Naive thymus-derived CD4-positive, alpha-beta T cell (primary cell): ENCODE results near the gene RRAD. TPM values are rescaled to one million over a fixed set of nuclear protein-coding genes. Genes with fewer than 3 reads are reported as not detected.

ENCODE experiments used
- ATAC-seq: fragments of 150-1000 bp; cut with Tn5 transposase; 2 replicates; pipeline ENCODE4 v1.10.0; 2021; ENCODE audit warnings: mild to moderate bottlenecking, moderate library complexity
- CTCF ChIA-PET: fragments of 350-600 bp; sonication (Branson Sonifier 250); formaldehyde crosslinking; loops from one replicate; lab custom pipeline; 2021; ENCODE audit warnings: antibody characterized with exemption; lab: Charles Lee
- POLR2A ChIA-PET: fragments of 350-600 bp; sonication (Branson Sonifier 250); formaldehyde crosslinking; loops from one replicate; lab custom pipeline; 2021; ENCODE audit warnings: antibody characterized with exemption, inconsistent platforms; lab: Charles Lee
- DNase-seq, 9 donors: peaks; one replicate each; pipeline versions ENCODE4 v3.0.0 to v3.0.0-alpha.2; 2020 to 2022; ENCODE audit warnings: mixed read lengths in 1 of 9
- H3K27ac ChIP-seq: one replicate; pipeline ENCODE4 v1.7.0; 2013; ENCODE audit warnings: mild to moderate bottlenecking, low read depth, low read length, moderate library complexity
- H3K27me3 ChIP-seq, 2 donors: one replicate each; pipeline ENCODE4 v1.7.0; 2013; ENCODE audit warnings: low read length in 2 of 2, mild to moderate bottlenecking in 2 of 2, moderate library complexity in 2 of 2; ENCODE audit not compliant: control insufficient read depth in 2 of 2, insufficient read depth in 2 of 2
- H3K36me3 ChIP-seq, 3 experiments: 1 replicate in 2 of 3; 2 replicates in 1 of 3; pipeline ENCODE4 v1.7.0; 2013; ENCODE audit warnings: low read length in 3 of 3, mild to moderate bottlenecking in 3 of 3, moderate library complexity in 1 of 3; ENCODE audit not compliant: insufficient read depth in 3 of 3, control insufficient read depth in 2 of 3
- H3K4me1 ChIP-seq, 2 donors: one replicate each; pipeline ENCODE4 v1.7.0; 2013; ENCODE audit warnings: low read length in 2 of 2, mild to moderate bottlenecking in 2 of 2, moderate library complexity in 1 of 2; ENCODE audit not compliant: control insufficient read depth in 2 of 2, insufficient read depth in 2 of 2
- H3K4me3 ChIP-seq: 2 replicates; pipeline ENCODE4 v1.7.0; 2013; ENCODE audit warnings: mild to moderate bottlenecking, low read length
- H3K9me3 ChIP-seq, 3 experiments: 1 replicate in 2 of 3; 2 replicates in 1 of 3; pipeline ENCODE4 v1.7.0; 2013; ENCODE audit warnings: low read length in 3 of 3; ENCODE audit not compliant: control insufficient read depth in 2 of 3
- H3K27ac Mint-ChIP-seq, 9 donors: one replicate each; pipeline ENCODE4 v1.8.0; 2020 to 2022; ENCODE audit warnings: mixed read lengths in 9 of 9, mild to moderate bottlenecking in 8 of 9, moderate library complexity in 5 of 9, inconsistent platforms in 2 of 9
- H3K27me3 Mint-ChIP-seq, 5 donors: one replicate each; pipeline ENCODE4 v1.8.0; 2021 to 2022; ENCODE audit warnings: mixed read lengths in 5 of 5, mild to moderate bottlenecking in 1 of 5
- H3K36me3 Mint-ChIP-seq, 5 donors: one replicate each; pipeline ENCODE4 v1.8.0; 2020 to 2022; ENCODE audit warnings: mixed read lengths in 5 of 5, mild to moderate bottlenecking in 3 of 5, inconsistent platforms in 1 of 5
- H3K4me1 Mint-ChIP-seq, 7 donors: one replicate each; pipeline ENCODE4 v1.8.0; 2020 to 2022; ENCODE audit warnings: mixed read lengths in 7 of 7, mild to moderate bottlenecking in 3 of 7, inconsistent platforms in 1 of 7
- H3K4me3 Mint-ChIP-seq, 10 donors: one replicate each; pipeline ENCODE4 v1.8.0; 2020 to 2022; ENCODE audit warnings: mild to moderate bottlenecking in 10 of 10, mixed read lengths in 10 of 10, moderate library complexity in 6 of 10, inconsistent platforms in 2 of 10
- H3K9me3 Mint-ChIP-seq, 11 donors: one replicate each; pipeline ENCODE4 v1.8.0; 2020 to 2022; ENCODE audit warnings: mixed read lengths in 11 of 11, mild to moderate bottlenecking in 4 of 11, inconsistent platforms in 1 of 11, moderate library complexity in 1 of 11
- intact Hi-C, 2 donors: fragments of 100-400 bp; cut with micrococcal nuclease; formaldehyde crosslinking; loops; one replicate each; pipeline ENCODE4 v1.15.1; 2023
- polyA plus RNA-seq, 2 donors: library from polyadenylated mRNA; unstranded; fragments of 300-500 nt; fragmentation: Illumina TruSeq; gene quantifications; one replicate each; pipeline ENCODE4 v1.2.3, GENCODE V29; 2021
- total RNA-seq, 6 experiments: library from RNA in 5 of 6; stranded (reverse) in 5 of 6; gene quantifications; 1 replicate in 5 of 6; 2 replicates in 1 of 6; pipeline ENCODE4 v1.2.3 and lab custom pipeline; 2021 to 2026

Gene RRAD
- total and polyA plus RNA-seq, 7 experiments from 2014 or later = 0.24 to 1.6 (median 0.88) TPM; not detected in 2

DNA sequence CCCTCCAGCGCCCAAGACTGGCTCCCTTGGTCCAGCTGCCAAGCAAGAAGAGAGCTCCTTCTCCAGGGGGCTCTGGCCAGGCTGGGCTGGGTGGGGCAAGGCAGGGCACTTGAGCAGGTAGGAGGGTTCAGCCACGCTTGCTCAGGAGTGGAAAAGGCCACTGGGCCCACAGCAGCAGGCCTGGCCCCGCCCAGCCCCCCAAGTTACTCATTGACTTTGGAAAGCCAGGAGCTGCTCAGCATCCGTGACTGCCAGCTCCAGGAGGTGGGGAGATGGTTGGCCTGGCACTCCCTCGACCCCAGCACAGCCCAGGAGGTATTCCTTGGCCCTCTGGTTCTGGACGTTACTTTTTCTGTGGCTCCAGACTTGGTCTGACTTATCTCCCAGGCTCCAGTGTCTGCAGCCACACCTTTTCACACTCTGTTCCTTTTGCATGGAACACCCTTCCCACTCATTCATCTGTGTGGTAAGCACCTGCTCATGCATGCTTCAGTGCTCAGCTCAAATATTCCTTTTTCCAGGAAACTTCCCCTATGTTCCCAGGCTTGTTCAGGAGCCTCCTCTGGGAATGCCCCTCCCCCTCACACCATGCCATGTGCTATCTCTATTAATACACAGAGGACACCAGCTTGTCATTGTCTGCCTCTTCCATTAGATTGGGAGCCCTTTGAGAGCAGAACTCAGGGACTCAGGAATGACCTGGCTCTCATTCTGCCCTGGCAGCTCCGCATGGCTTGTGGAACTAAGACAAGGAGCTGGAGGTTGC, 6.3 kb downstream of the RRAD start, which contains the start of gene CDH16:
TSS of gene CDH16 (minus strand) at position 83 of the 766 bp plus-strand sequence. CDS start 820 bp downstream, outside the sequence.
- DNase-seq (no peak), ATAC-seq (no peak)
- H3K36me3 ChIP-seq = no peaks in the 10 kb centered on the region
- H3K4me1 ChIP-seq = no peaks in the 10 kb centered on the region
- intact Hi-C loops = no loop called here
- H3K27ac Mint-ChIP-seq = no peak within 1 kb of the TSS
- H3K27me3 ChIP-seq = peaks cover 0 to 3% of the 10 kb centered on the region in 2 donors
- POLR2A ChIA-PET = interaction anchor here (0.6 kb wide), 2 partner anchors 50 to 403 kb away, joined by 3 read pairs; no protein-coding TSS in a partner anchor
- no peak within 1 kb of the TSS for H3K4me3 ChIP-seq
- no peaks in the 10 kb centered on the region for H3K9me3 ChIP-seq
- peaks cover 10 to 24% (median 18%) of the 10 kb centered on the region in 5 donors for H3K27me3 Mint-ChIP-seq
- H3K4me3 Mint-ChIP-seq = no peak within 1 kb of the TSS
- no peaks in the 10 kb centered on the region for H3K36me3 Mint-ChIP-seq
- peaks cover 0 to 4% (median 0%) of the 10 kb centered on the region in 7 donors for H3K4me1 Mint-ChIP-seq
- H3K27ac ChIP-seq = no peak within 1 kb of the TSS
- CTCF ChIA-PET = interaction anchor here (1.1 kb wide), 1 partner anchor 24 kb away, joined by 4 read pairs; no protein-coding TSS in a partner anchor
- peaks cover 0 to 1% (median 0%) of the 10 kb centered on the region in 11 donors for H3K9me3 Mint-ChIP-seq

- no peak overlapping the region for H3K4me3 ChIP-seq
- Mint-ChIP-seq H3K4me3 (no peak overlapping the region), H3K36me3 (no peaks in the 10 kb centered on the region), H3K4me1 (no peaks in the 10 kb centered on the region), H3K27me3 (peaks cover 4 to 18% (median 12%) of the 10 kb centered on the region in 5 donors), H3K27ac (no peak overlapping the region), H3K9me3 (peaks cover 0 to 1% (median 0%) of the 10 kb centered on the region in 11 donors)
- ChIA-PET CTCF (interaction anchor here (1.1 kb wide), 1 partner anchor 23 kb away, joined by 4 read pairs; no protein-coding TSS in a partner anchor), POLR2A (interaction anchor here (0.6 kb wide), 1 partner anchor 404 kb away, joined by 3 read pairs; no protein-coding TSS in a partner anchor)
- no peak for ATAC-seq
- H3K27me3 ChIP-seq = no peaks in the 10 kb centered on the region
- no peak for DNase-seq
- H3K9me3 ChIP-seq = no peaks in the 10 kb centered on the region
- no peaks in the 10 kb centered on the region for H3K36me3 ChIP-seq
- no peaks in the 10 kb centered on the region for H3K4me1 ChIP-seq
- intact Hi-C loops = no loop called here
- no peak overlapping the region for H3K27ac ChIP-seq
Observed at GRCh38 chr16:66918355-66918754, 7.0 kb downstream of the RRAD start.

GRCh38 chr16:66917741-66918140, 7.6 kb downstream of the RRAD start:
- no peak overlapping the region for H3K4me3 Mint-ChIP-seq
- no peak overlapping the region for H3K27ac ChIP-seq
- no peaks in the 10 kb centered on the region for H3K4me1 ChIP-seq
- no peak overlapping the region for H3K4me3 ChIP-seq
- no peaks in the 10 kb centered on the region for H3K27me3 ChIP-seq
- peaks cover 0 to 13% (median 9%) of the 10 kb centered on the region in 5 donors for H3K27me3 Mint-ChIP-seq
- H3K9me3 ChIP-seq = no peaks in the 10 kb centered on the region
- ChIA-PET POLR2A (no interaction called here), CTCF (interaction anchor here (1.1 kb wide), 1 partner anchor 22 kb away, joined by 4 read pairs; no protein-coding TSS in a partner anchor)
- H3K27ac Mint-ChIP-seq = no peak overlapping the region
- DNase-seq (no peak), ATAC-seq (no peak)
- no peaks in the 10 kb centered on the region for H3K36me3 ChIP-seq
- intact Hi-C loops = no loop called here
- H3K9me3 Mint-ChIP-seq = peaks cover 0 to 1% (median 0%) of the 10 kb centered on the region in 11 donors
- no peaks in the 10 kb centered on the region for H3K36me3 Mint-ChIP-seq
- no peaks in the 10 kb centered on the region for H3K4me1 Mint-ChIP-seq

DNA sequence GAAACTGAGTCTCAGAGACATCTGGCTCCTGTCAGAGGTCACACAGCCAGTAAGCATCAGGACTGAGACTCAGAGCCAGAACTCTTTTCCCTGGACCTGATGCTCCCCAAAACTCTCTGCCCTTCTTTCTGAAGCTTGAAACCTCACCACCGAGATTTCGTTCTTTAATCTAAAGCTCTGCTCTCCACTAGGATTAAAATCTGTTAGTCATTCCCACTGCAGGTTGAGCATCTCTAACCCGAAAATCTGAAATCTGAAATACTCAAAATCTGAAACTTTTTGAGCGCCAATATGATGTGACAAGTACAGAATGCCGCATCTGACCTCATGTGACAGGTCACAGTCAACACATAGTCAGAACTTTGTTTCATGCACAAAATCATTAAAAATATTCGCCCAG, 8.8 kb downstream of the RRAD start:
- Mint-ChIP-seq H3K4me3 (no peak overlapping the region), H3K36me3 (no peaks in the 10 kb centered on the region), H3K4me1 (no peaks in the 10 kb centered on the region), H3K27me3 (peaks cover 0 to 13% (median 8%) of the 10 kb centered on the region in 5 donors), H3K9me3 (peaks cover 0 to 1% (median 0%) of the 10 kb centered on the region in 11 donors), H3K27ac (no peak overlapping the region)
- no peaks in the 10 kb centered on the region for H3K36me3 ChIP-seq
- CTCF ChIA-PET = no interaction called here
- no peaks in the 10 kb centered on the region for H3K27me3 ChIP-seq
- POLR2A ChIA-PET = no interaction called here
- no peak for ATAC-seq
- H3K4me1 ChIP-seq = no peaks in the 10 kb centered on the region
- H3K4me3 ChIP-seq = no peak overlapping the region
- H3K27ac ChIP-seq = no peak overlapping the region
- no peak for DNase-seq
- H3K9me3 ChIP-seq = no peaks in the 10 kb centered on the region
- intact Hi-C loops = no loop called here

GRCh38 chr16:66915041-66915440, 10.3 kb downstream of the RRAD start:
- Mint-ChIP-seq H3K4me3 (no peak overlapping the region), H3K9me3 (peaks cover 0 to 1% (median 0%) of the 10 kb centered on the region in 11 donors), H3K27ac (no peak overlapping the region), H3K36me3 (no peaks in the 10 kb centered on the region), H3K4me1 (no peaks in the 10 kb centered on the region), H3K27me3 (peaks cover 0 to 6% (median 3%) of the 10 kb centered on the region in 5 donors)
- DNase-seq = no peak
- POLR2A ChIA-PET = no interaction called here
- H3K4me3 ChIP-seq = no peak overlapping the region
- intact Hi-C loops = no loop called here
- CTCF ChIA-PET = no interaction called here
- no peaks in the 10 kb centered on the region for H3K9me3 ChIP-seq
- no peaks in the 10 kb centered on the region for H3K4me1 ChIP-seq
- no peak for ATAC-seq
- no peaks in the 10 kb centered on the region for H3K36me3 ChIP-seq
- no peaks in the 10 kb centered on the region for H3K27me3 ChIP-seq
- no peak overlapping the region for H3K27ac ChIP-seq

- Mint-ChIP-seq H3K9me3 (peaks cover 0 to 1% (median 0%) of the 10 kb centered on the region in 11 donors), H3K27ac (no peak overlapping the region), H3K4me1 (no peaks in the 10 kb centered on the region), H3K27me3 (peaks cover 0 to 6% (median 3%) of the 10 kb centered on the region in 5 donors), H3K36me3 (no peaks in the 10 kb centered on the region), H3K4me3 (no peak overlapping the region)
- Histone ChIP-seq H3K27ac (no peak overlapping the region), H3K27me3 (no peaks in the 10 kb centered on the region), H3K4me3 (no peak overlapping the region), H3K36me3 (no peaks in the 10 kb centered on the region), H3K4me1 (no peaks in the 10 kb centered on the region), H3K9me3 (no peaks in the 10 kb centered on the region)
- ATAC-seq (no peak), DNase-seq (no peak)
- intact Hi-C loops = no loop called here
- CTCF ChIA-PET = no interaction called here
- POLR2A ChIA-PET = no interaction called here
Observed at GRCh38 chr16:66914541-66914940, 10.8 kb downstream of the RRAD start.
